K562 (cell line): ENCODE measurements around the gene CTU1. TPM values are rescaled to one million over a fixed set of nuclear protein-coding genes. Genes with fewer than 3 reads are reported as not detected.

Experiments used
- ARID1B ChIP-seq: fragments of 450-650 bp; IDR thresholded peaks from 2 replicates; pipeline ENCODE4 v1.6.1; 2016; ENCODE audit warnings: antibody characterized with exemption, mild to moderate bottlenecking, inconsistent platforms
- CBFA2T2 ChIP-seq: fragments of 450-650 bp; conservative IDR thresholded peaks from 2 replicates; pipeline ENCODE4 v1.6.1; 2017; ENCODE audit warnings: mild to moderate bottlenecking
- EWSR1 ChIP-seq: fragments of 450-650 bp; IDR thresholded peaks from 2 replicates; pipeline ENCODE4 v1.6.1; 2018; ENCODE audit warnings: borderline replicate concordance, mild to moderate bottlenecking, low read depth, moderate library complexity; ENCODE audit not compliant: partially characterized antibody
- HOXB6 ChIP-seq: fragments of 250-450 bp; sonication (Bioruptor Pico); IDR thresholded peaks from 2 replicates; pipeline ENCODE4 v1.5.1; 2022; ENCODE audit warnings: mild to moderate bottlenecking, borderline replicate concordance
- RAD21 ChIP-seq, 2 experiments: fragments of 250-450 bp in 1 of 2; fragments of 450-650 bp in 1 of 2; sonication (Bioruptor Pico) in 1 of 2; formaldehyde crosslinking in 1 of 2; IDR thresholded peaks in 1 of 2; conservative IDR thresholded peaks in 1 of 2; 2 replicates each; pipeline versions ENCODE4 v1.4.0 to v1.8.0; 2020 to 2022; ENCODE audit warnings: mild to moderate bottlenecking in 2 of 2, moderate library complexity in 1 of 2
- SOX6 ChIP-seq: fragments of 450-650 bp; IDR thresholded peaks from 2 replicates; pipeline ENCODE4 v1.6.1; 2014; ENCODE audit warnings: mild to moderate bottlenecking
- TSHZ1 ChIP-seq: fragments of 250-450 bp; sonication (Bioruptor Pico); IDR thresholded peaks from 2 replicates; pipeline ENCODE4 v1.4.0; 2020; ENCODE audit warnings: mild to moderate bottlenecking, moderate library complexity
- polyA plus RNA-seq, 8 experiments: library from polyadenylated mRNA; depleted of rRNA in 4 of 8; stranded (reverse) in 5 of 8; unstranded in 3 of 8; fragments of >200 nt; fragmentation: Nextera tagmentation in 2 of 8; fragmentation: Illumina TruSeq in 1 of 8; extraction: Ambion mirVana in 2 of 8; extraction: Trizol in 1 of 8; gene quantifications; 2 replicates each; pipeline versions ENCODE4 v1.2.1 to v1.2.3, GENCODE V29; 2011 to 2014; ENCODE audit warnings: inconsistent platforms in 1 of 8, missing spikeins in 1 of 8
- total RNA-seq, 7 experiments: library from RNA; depleted of rRNA in 6 of 7; stranded (reverse); fragments of >200 nt in 6 of 7; fragmentation: Illumina TruSeq in 2 of 7; extraction: Trizol in 2 of 7; gene quantifications; 2 replicates each; pipeline versions ENCODE4 v1.2.1 to v1.2.3, GENCODE V29; 2011 to 2021; ENCODE audit warnings: low replicate concordance in 1 of 7
- TF ChIP-seq, protein P1 (sequence below), 2 experiments: fragments of 450-650 bp in 1 of 2; sonication (generic) in 1 of 2; formaldehyde crosslinking in 1 of 2; IDR thresholded peaks in 1 of 2; conservative IDR thresholded peaks in 1 of 2; 2 replicates each; pipeline versions ENCODE4 v1.6.1 to v1.8.1; 2016 to 2023; ENCODE audit warnings: mild to moderate bottlenecking in 2 of 2, moderate library complexity in 2 of 2, inconsistent platforms in 1 of 2, missing genetic modification reagents in 1 of 2

The CTU1 gene
- total and polyA plus RNA-seq, 9 of the 15 experiments (the other 6 are each of a cell fraction or from before 2014, with no cell fraction given): 0.03 to 18.4 (median 2.3) TPM; not detected in 1

GRCh38 chr19:51070334-51071094, 37.7 kb downstream of the CTU1 start (continued):
- TF ChIP-seq, protein P1, sequence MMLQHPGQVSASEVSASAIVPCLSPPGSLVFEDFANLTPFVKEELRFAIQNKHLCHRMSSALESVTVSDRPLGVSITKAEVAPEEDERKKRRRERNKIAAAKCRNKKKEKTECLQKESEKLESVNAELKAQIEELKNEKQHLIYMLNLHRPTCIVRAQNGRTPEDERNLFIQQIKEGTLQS (IDR thresholded peaks at IDR 0.05): no peak
- TF ChIP-seq, protein P1 (CRISPR knock-in tag; conservative IDR thresholded peaks at IDR 0.05): no peak
- TF ChIP-seq SOX6 (peak; percentile 55; the same call in 1 of the 2 replicates), EWSR1 (no peak), RAD21 (CRISPR knock-in tag; conservative IDR thresholded peaks at IDR 0.05 in 1 of 2, IDR thresholded peaks at IDR 0.05 in 1 of 2) (no peak), HOXB6 (CRISPR knock-in tag) (no peak), TSHZ1 (CRISPR knock-in tag) (no peak), ARID1B (0 out of 2 replicates have a peak, but pooled peaks have one; percentile 16), CBFA2T2 (peak; percentile 40; the same call in 1 of the 2 replicates)
